HPDE6-E6E7 (cell line): Measurements from ENCODE around the gene MGLL.

Experiments
- DNase-seq: peaks from one replicate; pipeline ENCODE4 v3.0.0; 2011; ENCODE audit warnings: missing footprints; ENCODE audit errors: extremely low spot score

The MGLL gene

DNA sequence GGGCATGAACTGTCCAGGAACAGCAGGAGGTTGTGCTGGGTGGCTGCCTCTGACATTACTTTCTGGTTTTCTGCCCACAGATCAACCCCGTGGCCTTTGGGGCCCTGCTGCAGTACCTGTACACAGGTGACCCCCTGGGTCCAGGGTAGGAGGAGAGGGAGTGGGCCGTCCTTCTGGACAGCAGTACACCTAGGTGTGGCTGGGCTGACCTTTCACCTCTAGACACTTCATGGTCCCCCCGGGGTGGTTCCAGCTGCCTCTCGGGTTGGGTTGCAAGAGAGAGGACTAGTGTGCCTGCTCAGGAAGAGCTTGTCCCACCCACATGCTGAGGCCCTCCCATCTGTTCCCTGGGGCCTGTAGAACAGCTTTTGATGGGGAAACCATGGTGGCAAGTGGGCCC lies 145.9 kb downstream of the MGLL start:
- no peak for DNase-seq

DNA sequence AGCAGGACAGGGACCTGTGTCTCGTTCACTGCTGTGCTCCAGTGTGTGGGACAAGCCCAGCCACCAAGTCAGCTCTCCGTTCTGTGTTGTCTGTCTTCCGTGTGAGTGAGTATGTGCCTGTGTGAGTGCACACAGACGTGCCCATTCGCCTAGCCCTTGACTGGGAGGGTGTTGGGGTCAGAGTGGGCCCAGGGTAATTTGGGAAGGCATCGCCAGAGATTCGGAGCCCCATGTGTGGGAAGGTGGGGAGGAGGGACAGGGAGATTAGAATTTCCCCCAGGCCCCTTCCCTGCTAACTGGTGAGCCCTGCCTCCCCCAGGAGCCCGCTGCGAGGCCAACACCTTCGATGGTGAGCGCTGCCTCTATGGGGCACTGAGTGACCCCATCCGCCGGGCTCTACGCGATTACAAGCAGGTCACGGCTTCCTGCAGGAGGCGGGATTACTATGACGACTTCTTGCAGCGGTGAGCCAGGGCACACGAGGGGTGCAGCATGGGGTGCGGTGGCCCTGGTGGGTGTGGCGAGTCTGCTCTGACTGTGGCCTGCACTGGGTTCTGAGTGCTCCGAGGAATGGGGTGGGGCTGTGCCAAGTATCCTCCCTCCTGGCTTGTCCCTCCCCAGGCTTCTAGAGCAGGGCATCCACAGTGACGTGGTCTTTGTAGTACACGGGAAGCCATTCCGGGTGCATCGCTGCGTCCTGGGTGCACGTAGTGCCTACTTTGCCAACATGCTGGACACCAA lies 146.5 kb downstream of the MGLL start:
- DNase-seq: no peak

DNA sequence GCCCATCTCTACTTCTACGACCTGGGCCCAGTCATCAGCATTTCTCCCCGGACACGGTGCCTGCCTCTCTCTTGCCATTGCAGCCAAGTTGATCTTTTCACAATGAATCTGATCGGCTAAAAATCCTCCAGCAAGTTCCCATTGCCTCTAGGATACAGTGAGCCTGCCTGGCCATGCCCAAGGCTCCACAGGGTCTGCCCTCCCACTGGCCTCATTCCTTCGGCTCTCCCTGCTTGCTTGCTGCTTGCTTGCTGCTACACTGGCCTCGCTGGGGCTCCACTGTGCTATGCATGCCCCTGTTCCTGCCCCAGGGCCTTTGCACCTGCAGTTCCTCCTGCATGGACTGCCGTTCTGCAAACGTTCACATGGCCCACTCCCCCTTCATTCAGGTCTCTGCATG lies 147.5 kb downstream of the MGLL start:
- DNase-seq: no peak

DNA sequence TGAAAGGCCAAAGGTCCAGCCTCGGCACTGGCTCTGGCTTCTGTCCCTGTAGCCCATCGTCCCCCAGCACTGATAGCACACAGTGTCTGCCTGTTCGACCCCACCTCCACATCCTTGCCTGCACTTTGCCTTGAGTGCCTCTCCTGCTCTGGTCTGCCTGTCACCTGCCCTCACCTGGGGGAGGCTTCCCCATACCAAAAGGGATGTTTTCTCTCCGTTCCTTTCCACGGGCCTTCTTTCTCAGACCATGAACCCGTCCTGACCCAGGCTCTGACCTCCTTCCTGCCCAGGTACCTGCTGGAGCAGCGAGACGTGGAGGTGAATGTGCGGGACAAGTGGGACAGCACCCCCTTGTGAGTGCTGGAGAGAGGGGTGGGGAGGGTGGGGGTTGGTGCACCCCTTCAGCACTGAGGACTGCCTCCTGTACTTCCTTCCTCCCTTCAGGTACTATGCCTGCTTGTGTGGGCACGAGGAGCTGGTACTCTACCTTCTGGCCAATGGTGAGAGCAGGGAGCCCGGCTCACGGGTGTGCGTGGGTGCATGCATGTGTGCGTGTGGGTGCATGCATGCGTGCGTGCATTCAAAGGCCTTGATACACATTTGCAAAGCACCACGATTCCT lies 148.1 kb downstream of the MGLL start:
- no peak for DNase-seq

DNA sequence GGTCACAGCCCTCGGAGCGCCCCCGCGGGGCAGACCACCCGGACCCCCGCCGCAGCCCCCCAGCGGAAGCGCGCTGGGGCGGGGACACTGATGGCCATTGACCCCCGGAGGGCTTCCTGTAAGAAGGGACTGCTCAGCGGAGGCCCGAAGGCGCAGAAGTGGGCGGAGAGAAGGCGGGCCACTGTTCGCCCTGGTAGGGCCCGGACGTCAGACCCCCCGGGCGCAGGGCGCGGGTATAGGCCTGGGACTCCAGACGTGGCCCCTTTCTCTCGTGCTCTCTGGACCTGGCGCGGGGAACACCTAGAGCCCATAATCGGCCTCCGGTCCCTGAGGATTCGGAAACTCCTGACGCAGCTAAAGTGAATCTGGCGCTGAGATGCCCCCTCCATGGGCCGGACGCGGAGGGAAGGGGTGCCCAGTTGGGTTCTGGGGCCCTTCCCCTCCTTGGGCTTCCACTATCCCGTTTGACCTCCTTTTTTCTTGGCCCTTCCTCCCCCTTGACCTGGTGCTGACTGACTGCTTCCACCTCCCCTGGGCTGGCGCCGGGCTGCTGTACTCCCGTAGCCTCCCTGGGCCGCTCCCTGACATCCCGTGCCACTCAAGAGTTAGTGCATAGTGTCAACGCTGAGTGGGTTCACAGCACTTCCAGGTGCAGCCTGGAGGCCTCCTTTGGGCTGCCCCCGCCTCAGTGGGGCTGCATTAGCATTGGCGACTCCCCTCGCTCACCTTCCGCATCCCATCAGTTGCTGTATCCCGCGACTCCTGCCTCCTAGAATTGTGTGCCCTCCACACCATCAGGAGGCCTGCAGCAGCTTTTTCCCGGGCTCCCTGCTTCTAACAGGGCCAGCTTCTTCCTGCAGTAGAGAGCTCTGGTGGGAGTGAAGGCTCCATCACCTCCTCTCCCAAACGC lies 148.9 kb downstream of the MGLL start:
- DNase-seq: no peak

DNA sequence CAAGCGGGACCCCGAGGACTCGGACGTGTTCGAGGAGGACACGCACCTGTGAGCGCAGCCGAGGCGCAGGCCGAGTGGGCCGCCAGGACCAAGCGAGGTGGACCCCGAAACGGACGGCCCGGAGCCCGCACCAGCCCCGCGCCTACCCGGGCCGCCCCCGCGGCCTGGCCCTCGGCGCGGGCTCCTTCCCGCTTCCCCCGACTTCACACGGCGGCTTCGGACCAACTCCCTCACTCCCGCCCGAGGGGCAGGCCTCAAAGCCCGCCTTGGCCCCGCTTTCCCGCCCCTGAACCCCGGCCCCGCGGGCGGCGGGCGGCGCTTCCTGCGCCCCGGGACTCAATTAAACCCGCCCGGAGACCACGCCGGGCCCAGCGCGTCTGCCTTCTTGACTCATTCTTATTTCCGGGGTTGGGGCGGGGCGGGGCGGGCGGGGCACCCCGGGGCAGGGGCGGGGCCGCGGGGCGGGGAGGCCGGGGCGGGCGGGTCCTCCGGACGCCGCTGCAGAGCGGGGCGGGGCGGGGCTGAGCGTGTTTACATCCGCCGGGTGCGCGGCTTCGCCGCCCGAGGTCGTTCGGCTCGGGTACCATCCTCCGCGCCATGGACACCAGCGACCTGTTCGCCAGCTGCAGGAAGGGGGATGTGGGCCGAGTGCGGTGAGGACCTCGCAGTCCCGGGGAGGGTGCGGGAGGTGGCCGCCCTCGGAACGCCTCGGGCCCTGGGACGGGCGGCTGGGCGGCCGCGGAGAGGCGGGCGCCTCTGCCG lies 149.7 kb downstream of the MGLL start, which contains the start of gene ABTB1:
Gene ABTB1, plus strand, starts transcription at position 524 of the 762 bp plus-strand sequence. Its CDS starts 74 bp downstream, at position 598.
- peak; percentile 83 for DNase-seq

DNA sequence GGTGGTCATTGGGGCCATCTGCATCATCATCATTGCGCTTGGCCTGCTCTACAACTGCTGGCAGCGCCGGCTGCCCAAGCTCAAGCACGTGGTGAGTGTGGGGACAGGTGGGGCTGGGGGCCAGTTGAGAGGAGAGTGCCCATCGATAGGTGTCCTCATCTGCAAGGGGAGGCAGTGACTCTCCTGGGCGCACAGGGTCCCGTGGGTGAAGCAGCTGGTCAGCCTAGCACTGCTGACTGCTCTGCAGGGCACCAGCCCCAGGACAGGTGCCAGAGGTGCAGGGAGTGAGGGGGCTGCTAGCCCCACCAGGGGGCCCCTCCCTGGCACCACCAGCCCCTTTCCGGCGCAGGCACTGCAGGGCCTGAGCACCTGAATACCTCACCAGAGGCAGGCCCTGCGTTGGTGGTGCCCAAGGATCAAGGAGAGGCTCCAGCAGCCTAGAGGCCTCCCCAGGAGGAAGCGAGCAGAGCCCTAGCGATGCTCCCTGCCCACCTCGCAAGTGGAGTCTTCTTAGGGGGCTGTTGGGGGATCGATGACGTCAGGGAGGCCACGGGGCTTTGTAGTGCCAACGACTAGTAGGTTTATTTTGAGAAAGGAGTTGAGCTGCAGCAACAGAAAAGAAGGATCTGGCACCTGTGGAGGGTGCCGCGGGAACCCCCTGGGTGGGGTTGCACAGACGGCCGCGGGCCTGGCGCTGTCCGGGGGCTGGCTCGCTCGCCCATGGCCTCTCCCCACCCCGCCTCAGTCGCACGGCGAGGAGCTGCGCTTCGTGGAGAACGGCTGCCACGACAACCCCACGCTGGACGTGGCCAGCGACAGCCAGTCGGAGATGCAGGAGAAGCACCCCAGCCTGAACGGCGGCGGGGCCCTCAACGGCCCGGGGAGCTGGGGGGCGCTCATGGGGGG lies 150.5 kb downstream of the MGLL start:
- DNase-seq: no peak

DNA sequence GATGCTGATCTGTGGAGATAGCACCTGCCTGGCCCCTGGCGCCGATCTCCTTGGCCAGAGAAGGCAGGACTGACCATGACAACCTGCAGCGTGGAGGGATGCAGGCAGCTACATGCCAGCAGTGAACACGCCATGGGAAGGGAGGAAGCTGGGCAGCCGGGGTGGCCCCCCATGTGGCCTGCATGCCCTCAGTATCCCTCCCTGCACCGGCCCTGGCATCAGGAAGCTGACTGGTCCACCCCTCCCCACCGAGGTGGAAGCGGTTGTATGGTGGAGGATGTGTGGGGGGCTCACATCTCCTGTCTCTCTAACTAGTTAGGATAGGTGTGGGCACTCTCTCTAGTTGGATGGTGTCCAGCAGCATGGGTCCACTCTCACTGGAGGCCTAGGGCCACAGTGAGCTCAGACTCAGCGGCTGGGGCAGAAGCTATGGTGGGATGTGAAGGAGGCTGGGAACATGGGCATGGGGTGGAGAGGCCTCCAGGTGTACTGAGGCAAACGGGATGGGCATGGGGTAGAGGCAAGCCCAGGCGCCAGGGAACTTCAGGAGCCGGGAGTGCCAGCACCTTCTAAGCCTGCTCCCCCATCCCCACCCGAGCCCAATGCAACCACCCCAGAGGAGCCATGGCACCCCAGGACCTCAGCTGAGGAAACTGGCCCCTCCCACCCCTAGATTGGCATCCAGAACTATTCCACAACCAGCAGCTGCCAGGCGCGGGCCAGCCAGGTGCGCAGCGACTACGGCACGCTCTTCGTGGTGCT lies 151.4 kb downstream of the MGLL start:
- DNase-seq: no peak

DNA sequence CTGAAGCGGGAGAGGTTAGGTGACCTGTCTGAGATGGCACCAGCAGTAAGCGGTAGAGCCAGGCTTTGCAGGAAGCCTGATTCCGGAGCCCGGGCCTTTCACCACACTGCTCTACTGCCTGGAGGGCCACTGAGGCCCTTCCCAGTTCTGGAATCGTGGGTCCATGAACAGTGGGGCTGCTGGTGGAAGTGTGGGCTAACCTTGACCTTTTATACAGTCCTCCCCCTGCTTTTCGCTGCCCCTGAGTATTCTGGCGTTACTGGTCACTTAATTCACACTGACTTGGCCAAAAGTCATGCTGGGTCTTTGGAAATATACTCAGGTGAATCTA lies 152.1 kb downstream of the MGLL start:
- no peak for DNase-seq

DNA sequence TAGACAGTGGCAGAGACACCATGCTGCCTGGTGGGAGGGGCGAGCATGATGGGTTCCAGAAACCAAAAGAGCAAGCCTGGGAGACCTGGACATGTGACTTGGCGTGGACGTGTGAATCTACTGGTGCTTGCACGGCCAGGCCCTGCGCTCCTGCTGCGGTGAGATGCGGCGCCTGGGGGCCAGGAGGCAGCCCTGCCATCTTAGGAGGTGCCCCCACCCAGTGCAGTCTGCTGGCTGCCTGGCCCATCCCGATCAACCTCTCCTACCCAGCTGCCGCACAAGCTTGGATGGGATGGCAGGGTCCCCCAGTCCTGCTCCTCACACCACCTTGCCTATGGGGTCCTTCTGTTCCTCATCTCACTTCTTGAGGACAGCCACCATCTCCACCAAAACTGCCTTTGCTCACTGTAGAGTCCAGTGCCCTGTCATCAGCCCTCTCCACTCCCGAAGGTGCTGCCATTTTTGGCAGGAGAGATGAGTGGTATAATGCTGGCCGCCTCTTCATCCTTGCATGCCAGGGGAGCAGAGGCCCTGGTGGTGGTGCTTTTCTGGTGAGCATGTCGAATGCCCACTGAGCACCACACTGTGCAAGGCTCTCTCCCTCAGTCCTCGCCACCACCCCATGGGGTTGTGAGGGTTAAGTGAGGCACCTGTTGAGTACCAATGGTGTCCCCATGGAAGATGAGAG lies 152.6 kb downstream of the MGLL start:
- DNase-seq: no peak

DNA sequence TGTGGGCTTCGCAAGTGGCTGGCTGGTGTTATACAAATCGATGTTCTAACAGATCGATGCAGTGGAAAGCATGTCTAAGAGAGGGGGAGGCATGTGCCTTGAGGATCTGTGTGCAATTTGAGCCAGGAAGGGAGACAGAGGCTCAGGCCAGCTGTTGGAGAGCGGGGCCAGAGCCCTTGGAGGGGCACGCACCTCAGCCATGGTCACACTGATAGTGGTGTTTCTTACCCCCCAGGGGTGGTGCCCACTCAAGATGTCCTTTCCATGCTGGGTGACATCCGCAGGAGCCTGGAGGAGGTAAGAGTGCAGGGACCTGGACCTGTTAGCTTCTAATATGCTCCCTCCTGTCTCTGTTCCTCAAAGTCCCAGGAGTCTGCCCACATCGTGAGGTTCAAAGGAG lies 153.4 kb downstream of the MGLL start:
- no peak for DNase-seq

DNA sequence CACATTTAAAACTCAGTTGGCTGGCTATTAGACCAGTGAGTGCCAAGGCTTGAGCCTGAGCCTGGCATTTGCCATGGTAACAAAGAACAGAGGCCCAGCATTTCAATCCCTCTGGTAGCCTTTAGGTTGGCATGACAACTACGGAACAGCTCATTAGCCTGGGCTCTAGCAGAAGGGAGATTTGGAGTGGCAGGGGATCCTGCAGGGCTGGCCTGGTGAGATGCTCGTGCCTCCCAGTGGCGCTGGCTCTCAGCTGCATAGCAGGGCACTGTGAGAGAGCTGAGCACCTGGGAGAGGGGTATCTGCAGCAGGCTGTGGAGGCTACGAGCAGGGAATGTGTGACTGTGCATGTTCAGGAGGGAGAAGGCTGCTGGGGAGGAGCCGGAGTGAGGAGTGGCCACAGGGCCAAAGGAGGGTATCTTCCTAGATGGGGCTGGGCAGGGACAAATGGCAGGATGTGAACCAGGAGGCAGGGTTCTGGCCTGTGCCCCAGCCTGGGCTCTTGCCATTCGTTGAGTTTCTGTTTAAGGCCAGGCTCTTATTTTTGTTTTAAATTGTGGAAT lies 155.1 kb downstream of the MGLL start:
- no peak for DNase-seq

DNA sequence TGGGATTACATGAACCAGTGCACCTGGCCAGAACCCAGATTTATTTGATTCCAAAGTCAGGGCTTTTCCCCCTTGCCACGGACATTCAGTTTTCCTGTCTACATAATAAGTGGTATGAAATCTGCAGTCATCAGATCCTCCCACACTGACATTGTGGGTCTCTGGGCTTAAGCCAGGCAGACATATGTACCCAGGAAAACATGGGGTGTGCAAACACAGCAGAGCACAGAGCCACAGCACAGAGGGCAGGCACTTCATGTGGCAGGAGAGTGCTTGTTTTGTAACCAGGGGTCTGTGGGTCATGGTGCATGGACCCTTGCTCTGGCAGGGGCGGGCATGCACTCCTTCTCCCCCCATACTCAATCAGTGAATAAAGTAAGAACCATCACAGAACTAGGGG lies 155.6 kb downstream of the MGLL start:
- no peak for DNase-seq

DNA sequence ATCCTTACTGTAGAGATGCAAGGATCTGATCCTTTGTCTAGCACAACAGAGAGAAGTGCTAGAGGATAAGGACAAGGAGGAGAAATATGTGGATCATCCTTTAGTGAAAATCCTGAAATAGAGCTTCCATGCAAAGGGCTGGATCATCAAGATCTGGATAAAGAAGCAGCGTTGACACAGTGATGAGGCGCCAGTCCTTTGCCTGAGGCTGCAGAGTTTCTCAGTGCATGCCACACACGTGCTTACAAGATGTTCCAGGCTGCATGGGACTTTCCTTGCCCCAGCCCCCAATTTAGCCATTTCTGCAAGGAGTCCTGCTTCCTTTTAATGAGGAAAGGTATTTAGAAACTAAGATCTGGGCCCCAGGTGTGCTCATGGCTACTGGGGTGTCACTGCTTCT lies 156.7 kb downstream of the MGLL start:
- DNase-seq: no peak

DNA sequence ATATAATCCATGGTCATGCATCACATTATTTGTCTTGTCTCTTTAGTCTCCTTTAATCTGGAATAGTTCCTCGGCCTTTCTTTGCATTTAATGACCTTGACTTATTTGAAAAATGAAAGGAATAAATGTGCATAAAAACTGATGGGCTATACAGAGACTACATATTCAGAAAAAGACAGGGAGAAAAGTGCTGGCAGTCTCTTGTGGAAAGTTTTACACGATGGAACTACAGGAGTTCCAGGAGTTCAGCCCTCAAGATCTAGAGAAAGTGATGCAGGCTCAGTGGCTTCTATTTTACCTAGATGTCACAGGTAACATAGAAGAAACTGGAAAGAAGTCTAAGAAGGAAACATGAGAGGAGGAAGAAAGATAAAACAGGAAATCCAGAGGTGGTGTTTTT lies 157.2 kb downstream of the MGLL start:
- DNase-seq: no peak

DNA sequence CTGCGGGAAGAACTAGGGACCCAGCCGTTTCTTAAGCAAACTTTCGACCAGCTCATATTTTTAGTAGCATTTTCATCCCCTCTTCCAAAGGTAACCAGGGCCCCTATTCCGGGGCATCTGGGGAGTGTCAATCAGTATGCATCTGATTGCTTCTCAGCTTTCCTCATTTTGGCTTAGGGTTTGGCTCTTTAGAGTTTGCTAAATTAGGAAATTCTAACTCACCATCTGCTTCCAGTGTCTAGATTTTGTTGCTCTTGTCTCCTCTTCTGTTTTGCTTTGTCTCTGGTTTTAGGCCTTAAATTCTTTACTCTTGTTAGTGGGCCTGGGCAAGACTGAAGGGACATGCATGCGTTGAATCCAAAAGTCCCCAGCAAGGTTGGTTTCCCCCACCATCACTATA lies 159.2 kb downstream of the MGLL start:
- DNase-seq: no peak

DNA sequence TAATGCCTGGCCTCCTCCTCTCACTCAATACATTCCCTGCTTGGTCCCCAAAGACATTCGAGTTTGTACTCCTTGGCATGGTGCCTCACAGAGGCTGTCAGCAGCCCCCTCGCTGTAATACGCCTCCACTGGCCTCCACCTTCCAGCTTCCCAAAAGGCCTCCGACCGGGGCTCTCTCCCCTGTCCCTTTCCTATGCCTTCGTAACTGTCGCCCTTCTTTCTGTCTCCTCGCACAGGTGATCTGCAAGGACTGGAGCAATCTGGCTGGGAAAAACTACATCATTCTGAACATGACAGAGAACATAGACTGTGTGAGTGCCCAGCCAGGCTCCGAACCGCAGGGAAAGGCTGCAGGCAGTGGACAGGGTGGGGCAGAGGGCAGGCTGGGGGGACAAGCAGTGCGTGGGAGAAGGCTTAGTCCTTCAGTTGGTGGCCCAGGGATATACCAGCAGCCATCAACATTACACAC lies 160.3 kb downstream of the MGLL start:
- no peak for DNase-seq

DNA sequence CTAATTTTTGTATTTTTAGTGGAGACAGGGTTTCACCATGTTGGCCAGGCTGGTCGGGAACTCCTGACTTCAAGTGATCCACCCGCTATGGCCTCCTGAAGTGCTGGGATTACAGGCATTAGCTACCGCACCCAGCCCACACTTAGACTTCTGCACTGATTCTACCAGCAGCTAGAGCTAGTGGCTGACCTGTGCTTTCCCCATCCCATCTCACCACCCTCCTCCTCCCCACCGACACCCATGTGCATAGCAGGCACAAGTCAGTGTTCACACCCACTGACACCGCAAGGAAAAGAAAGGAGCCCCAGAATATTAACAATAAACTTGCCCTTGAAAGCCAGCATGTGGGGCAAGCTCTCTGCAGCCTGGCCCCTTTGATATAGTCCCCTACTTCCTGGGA lies 160.7 kb downstream of the MGLL start:
- no peak for DNase-seq

DNA sequence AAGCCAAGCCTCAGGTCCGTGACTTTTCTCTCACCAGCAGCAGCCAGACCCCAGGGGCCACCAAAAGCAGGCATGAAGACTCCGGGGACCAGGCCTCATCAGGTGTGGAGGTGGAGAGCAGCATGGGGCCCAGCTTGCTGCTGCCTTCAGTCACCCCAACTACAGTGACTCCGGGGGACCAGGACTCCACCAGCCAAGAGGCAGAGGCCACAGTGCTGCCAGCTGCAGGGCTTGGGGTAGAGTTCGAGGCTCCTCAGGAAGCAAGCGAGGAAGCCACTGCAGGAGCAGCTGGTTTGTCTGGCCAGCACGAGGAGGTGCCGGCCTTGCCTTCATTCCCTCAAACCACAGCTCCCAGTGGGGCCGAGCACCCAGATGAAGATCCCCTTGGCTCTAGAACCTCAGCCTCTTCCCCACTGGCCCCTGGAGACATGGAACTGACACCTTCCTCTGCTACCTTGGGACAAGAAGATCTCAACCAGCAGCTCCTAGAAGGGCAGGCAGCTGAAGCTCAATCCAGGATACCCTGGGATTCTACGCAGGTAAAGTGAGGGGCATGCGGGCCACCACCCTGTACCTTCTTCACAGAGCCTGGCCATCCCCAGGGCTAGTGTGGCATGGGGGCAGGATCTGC lies 161.6 kb downstream of the MGLL start:
- no peak for DNase-seq
